Right cardiac atrium (tissue), 5 donors: Measurements from ENCODE around the gene TSPAN18. TPM values are rescaled to one million over a fixed set of nuclear protein-coding genes. Genes with fewer than 3 reads are reported as not detected.
A peak's percentile ranks its signal among the peaks of the same experiment; 100 is the strongest.

Source experiments
- ATAC-seq, 2 donors: fragments of 200-7000 bp; cut with Tn5 transposase; one replicate each; pipeline versions ENCODE4 v1.8.0 to v1.9.1; 2020; ENCODE audit warnings: moderate library complexity in 2 of 2, mild to moderate bottlenecking in 1 of 2
- DNase-seq, 3 donors: peaks; one replicate each; pipeline ENCODE4 v3.0.0-alpha.2; 2020
- H3K27ac ChIP-seq: one replicate; pipeline ENCODE4 v1.5.1; 2013; ENCODE audit warnings: mild to moderate bottlenecking, low read length, control low read depth, moderate library complexity
- H3K27me3 ChIP-seq: one replicate; pipeline ENCODE4 v1.6.1; 2013; ENCODE audit not compliant: control insufficient read depth, insufficient read depth
- H3K4me1 ChIP-seq: one replicate; pipeline ENCODE4 v1.6.1; 2013; ENCODE audit warnings: low read length; ENCODE audit not compliant: control insufficient read depth, insufficient read depth
- H3K4me3 ChIP-seq: one replicate; pipeline ENCODE4 v1.5.1; 2013; ENCODE audit warnings: low read length, control low read depth
- H3K9me3 ChIP-seq: one replicate; pipeline ENCODE4 v1.6.1; 2013; ENCODE audit warnings: low read length; ENCODE audit not compliant: control insufficient read depth
- WGBS: extraction: QIAGEN DNeasy Blood & Tissue Kit; methylation state at CpG from one replicate; pipeline ENCODE4 v1.1.7; 2013; 5-methylcytosine and 5-hydroxymethylcytosine counted together
- intact Hi-C, 4 donors: fragments of 100-400 bp; cut with DNase I; formaldehyde crosslinking; loops; one replicate each; pipeline versions ENCODE4 v1.11.0 to v1.14.0; 2022 to 2023
- polyA plus RNA-seq: library from polyadenylated mRNA; stranded (reverse); fragments of 200-250 nt; gene quantifications from one replicate; pipeline ENCODE4 v1.2.3, GENCODE V29; 2013
- total RNA-seq, 4 donors: library from RNA; stranded (reverse); fragmentation: NEBNext Ultra II Directional; extraction: Animal tissue kit (Norgen Biotek cat#: 25700); gene quantifications; one replicate each; pipeline ENCODE4 v1.2.1, GENCODE V29; 2021
- donor health status: healthy with polysubstance abuse.
- donor health status: DM: no; HTN: yes; CAD: no.
- donor health status: DM: no; HTN: no; CAD: no.
- donor health status: DM: no; HTN: yes; CAD: no; lungs with severe emphysema.
- donor health status: DM: yes; HTN: yes; CAD: no.

Gene TSPAN18
- total and polyA plus RNA-seq, 5 donors = 120 to 236 (median 192) TPM

DNA sequence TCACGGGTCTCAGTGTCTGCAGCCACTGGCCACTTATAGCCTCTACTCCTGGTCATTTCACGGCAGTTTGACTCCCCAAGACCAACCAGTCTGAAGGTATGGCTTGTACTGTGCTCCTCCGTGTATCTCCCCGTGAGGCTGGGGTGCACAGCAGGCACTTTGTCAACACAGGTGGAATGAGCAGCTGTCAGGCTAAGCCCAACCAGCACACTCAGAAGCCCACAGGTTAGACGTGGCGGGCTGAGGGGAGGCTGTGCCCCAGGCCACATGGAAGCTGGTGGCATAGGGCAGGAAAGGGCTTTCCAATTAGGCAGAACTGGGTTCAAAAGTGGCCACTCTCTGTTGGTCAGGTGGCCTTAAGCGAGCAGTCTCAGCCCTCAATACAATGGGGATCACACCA lies 216.9 kb downstream of the TSPAN18 start:
- WGBS = 80% methylated on average over 7 of the region's 7 CpGs
- intact Hi-C loops = no loop called here
- ATAC-seq = no peak
- Histone ChIP-seq H3K9me3 (no peaks in the 10 kb centered on the region), H3K4me1 (peaks cover 29% of the 10 kb centered on the region), H3K27ac (no peak overlapping the region), H3K4me3 (no peak overlapping the region), H3K27me3 (no peaks in the 10 kb centered on the region)
- DNase-seq = no peak

DNA sequence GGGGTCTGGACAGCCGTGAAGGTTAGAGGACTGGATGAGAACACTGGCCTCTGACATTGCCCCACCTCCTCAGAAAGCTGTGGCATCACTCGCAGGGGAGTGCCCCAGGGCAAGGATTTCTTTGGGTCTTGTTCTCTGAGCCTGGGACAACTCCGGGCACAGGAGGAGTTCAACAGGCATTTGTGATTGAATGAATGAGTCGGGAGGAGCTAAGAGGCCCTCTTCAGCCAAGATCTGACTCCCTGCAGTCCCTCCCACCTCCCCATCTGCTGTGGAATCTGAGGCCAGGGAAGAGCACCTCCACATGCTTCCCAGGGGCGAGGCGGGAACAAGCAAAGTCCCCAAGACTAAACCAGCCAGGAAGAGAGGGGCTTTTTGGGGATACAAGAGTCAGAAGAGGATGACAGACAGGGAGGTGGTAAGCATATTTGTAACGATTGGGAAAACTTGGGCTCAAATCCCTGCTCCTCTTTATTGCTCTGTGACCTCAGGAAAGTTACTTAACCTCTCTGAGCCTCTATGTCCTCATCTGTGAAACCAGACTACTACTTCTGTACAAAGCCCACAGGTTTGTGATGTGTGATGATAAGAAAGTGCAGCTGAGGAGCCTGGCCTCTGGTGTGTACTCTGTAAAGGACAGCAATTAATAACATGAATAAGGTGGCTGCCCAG lies 217.6 kb downstream of the TSPAN18 start:
- H3K27ac ChIP-seq = no peak overlapping the region
- WGBS = 70% methylated on average over 7 of the region's 7 CpGs
- peaks cover 29% of the 10 kb centered on the region for H3K4me1 ChIP-seq
- ATAC-seq = no peak
- H3K4me3 ChIP-seq = no peak overlapping the region
- intact Hi-C loops = no loop called here
- no peaks in the 10 kb centered on the region for H3K27me3 ChIP-seq
- peak in 1 of 3 donors; percentile 37 for DNase-seq
- no peaks in the 10 kb centered on the region for H3K9me3 ChIP-seq

DNA sequence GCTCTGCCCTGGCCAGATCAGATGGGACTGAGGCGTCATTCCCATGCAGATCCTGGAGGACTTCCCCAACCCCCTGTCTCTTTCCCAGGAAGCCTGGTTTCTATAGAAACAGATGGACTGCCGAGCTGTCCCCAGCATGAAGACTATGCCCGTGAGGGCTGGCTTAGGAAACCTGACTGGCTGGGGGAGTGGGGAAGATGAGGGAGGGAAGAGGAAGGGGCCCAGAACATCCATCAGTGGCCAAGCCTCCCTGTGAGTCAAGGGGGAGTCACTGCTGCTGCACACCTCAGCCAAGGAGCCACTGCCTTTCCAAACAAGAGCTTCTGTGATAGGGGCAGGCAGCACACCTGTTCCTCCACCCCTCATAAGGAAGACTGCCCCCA lies 218.1 kb downstream of the TSPAN18 start:
- intact Hi-C loops = no loop called here
- WGBS = 34% methylated on average over 3 of the region's 3 CpGs
- Histone ChIP-seq H3K4me1 (peaks cover 27% of the 10 kb centered on the region), H3K27me3 (no peaks in the 10 kb centered on the region), H3K9me3 (no peaks in the 10 kb centered on the region), H3K4me3 (no peak overlapping the region), H3K27ac (peak overlapping the region; percentile 25)
- no peak for ATAC-seq
- DNase-seq = peak in 1 of 3 donors; percentile 40

DNA sequence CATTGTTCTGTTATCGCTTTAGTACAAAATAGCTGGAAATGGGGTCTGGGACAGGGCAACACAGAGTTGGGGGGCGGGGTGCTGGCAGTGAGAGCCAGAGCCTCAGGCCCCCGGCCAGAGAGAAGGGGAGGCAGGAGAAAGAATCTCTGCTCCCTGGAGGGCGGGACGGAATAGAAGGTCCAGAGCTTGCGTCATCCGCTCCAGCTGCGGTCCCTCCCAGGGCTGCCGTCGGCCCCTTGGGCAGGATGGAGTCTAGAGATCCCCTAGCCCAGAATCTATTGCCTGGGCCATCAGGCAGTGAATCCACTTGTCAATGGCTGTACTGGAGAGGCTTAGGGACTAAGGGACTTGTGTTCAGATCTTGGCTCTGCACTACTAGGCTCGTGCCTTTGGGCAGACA lies 218.9 kb downstream of the TSPAN18 start:
- Histone ChIP-seq H3K9me3 (no peaks in the 10 kb centered on the region), H3K4me3 (no peak overlapping the region), H3K27ac (peak overlapping the region; percentile 69), H3K27me3 (no peaks in the 10 kb centered on the region), H3K4me1 (peaks cover 25% of the 10 kb centered on the region)
- peak; percentile 61 to 66 for ATAC-seq
- WGBS = 43% methylated on average over 11 of the region's 11 CpGs
- peak; percentile 85 to 89 (median 89) for DNase-seq
- intact Hi-C loops = no loop called here

DNA sequence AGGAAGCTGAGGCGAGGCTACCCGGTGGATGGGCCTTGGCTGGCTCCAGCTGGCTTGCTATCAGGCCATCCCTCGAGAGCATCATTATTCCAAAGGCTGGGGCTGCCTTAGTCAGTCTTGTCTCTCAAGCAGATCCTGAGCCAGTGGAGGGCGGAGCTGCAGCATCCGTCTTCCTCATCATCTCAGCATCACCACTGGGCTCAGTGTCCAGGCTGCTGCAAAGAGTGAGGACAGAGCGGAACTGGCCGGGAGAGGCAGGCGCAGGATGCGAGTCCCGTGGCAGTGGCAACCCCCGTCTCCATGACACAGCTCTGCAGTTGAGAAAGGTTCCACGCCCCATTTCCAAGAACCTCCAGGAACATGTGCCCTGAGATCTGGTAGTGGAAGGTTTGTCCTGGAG lies 219.5 kb downstream of the TSPAN18 start:
- Histone ChIP-seq H3K27me3 (no peaks in the 10 kb centered on the region), H3K27ac (peak overlapping the region; percentile 69), H3K4me3 (no peak overlapping the region), H3K4me1 (peaks cover 19% of the 10 kb centered on the region), H3K9me3 (no peaks in the 10 kb centered on the region)
- intact Hi-C loops = no loop called here
- ATAC-seq (peak; percentile 36 to 50), DNase-seq (peak; percentile 86 to 92 (median 89))
- 44% methylated on average over 12 of the region's 12 CpGs for WGBS

DNA sequence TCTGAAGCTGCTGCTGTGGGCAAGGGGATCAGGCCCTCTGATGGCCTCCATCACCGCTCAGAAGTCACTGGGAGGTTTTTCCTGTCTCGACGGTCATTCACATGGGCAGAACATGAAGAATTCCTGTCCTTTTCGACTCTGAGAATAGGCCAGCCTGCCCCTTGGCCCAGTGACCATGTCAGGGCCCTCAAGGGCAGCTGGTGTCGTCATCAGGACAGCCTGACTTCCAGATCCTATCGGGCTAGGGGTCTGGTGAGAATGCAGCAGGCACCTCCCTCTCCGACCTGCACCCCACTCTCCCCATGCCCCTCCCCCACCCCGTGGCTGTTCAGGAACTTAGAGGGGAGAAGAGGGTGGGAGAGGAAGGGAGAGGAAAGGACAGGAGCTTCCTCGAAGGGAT lies 220.4 kb downstream of the TSPAN18 start:
- H3K4me1 ChIP-seq = peaks cover 11% of the 10 kb centered on the region
- intact Hi-C loops = no loop called here

DNA sequence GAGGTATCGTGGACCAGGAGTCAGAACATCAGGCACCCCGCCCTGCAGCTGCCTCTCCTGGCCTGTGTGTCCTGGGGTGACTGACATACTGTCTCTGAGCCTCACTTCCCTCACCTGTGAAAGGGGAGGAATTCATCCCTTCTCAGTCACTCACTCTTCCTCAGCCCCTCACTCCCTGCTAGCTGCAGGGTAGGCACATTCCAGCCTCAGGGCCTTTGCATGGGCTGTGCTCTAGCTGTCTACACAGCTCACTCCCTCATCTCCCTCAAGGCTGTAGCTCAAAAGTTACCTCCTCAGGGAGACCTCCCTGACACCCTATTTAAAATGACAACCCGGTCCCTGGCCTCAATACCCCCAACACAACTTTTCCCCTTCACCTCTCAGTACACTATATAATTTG lies 221.4 kb downstream of the TSPAN18 start:
- peak overlapping the region; percentile 1 for H3K27ac ChIP-seq

More for the DNA sequence above, 220.4 kb downstream of the TSPAN18 start:
- ATAC-seq (no peak), DNase-seq (peak in 2 of 3 donors; percentile 41 to 47)
- no peak overlapping the region for H3K4me3 ChIP-seq
- H3K27ac ChIP-seq = peak overlapping the region; percentile 69
- WGBS = 47% methylated on average over 9 of the region's 9 CpGs
- no peaks in the 10 kb centered on the region for H3K9me3 ChIP-seq
- no peaks in the 10 kb centered on the region for H3K27me3 ChIP-seq

DNA sequence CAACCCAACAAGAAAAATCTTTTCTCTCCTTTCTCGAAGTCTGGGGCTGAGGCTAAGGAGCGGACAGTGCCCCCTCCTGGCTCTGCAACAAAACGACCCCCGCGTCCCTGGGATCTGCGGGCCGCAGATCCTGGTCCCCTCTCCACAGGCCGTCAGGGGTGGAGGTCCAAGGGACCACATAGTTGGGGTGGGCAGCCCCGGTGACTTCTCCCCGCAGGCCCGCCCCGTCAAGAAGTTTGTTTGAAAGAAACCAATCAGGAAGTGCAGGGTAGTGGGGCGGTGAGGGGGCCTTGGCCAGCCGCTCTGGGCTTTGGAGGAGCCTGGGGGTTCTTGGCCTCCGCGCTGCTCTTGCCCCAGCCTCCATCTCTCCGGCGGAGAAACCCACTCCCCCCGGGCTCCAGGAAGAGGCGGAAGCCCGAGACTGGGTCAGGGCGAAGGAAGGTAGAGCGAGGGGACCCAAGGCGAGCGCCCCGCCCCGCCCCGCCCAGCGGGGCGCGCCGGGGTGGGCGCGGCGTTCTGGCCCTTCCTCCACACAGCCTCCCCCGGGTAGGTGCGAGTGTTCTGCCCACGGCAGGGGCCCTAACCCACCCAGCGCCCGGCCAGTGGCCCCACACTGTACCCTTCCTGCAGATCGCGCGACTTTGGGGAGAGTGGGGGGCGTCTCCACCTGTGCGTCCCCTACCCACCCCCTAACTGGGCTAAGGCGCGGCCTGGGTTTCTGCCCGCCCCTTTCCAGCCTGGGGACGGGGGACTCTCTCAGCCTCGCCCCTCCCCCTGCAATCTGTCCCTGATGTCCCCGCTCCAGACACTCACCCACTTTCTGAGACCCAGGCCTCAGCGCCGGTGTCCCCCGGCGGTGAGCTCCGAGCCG lies 222.6 kb downstream of the TSPAN18 start:
- intact Hi-C loops = no loop called here
- ATAC-seq = peak; percentile 27 to 28
- WGBS = 4% methylated on average over 57 of the region's 57 CpGs
- Histone ChIP-seq H3K9me3 (no peaks in the 10 kb centered on the region), H3K27ac (peak overlapping the region; percentile 44), H3K4me1 (peaks cover 11% of the 10 kb centered on the region), H3K4me3 (peak overlapping the region; percentile 74), H3K27me3 (no peaks in the 10 kb centered on the region)
- DNase-seq = peak in 2 of 3 donors; percentile 74 to 78

More for the DNA sequence above, 221.4 kb downstream of the TSPAN18 start:
- Histone ChIP-seq H3K27me3 (no peaks in the 10 kb centered on the region), H3K4me1 (peaks cover 11% of the 10 kb centered on the region), H3K4me3 (no peak overlapping the region), H3K9me3 (no peaks in the 10 kb centered on the region)
- DNase-seq (no peak), ATAC-seq (no peak)
- intact Hi-C loops = no loop called here
- 92% methylated on average over 3 of the region's 3 CpGs for WGBS

DNA sequence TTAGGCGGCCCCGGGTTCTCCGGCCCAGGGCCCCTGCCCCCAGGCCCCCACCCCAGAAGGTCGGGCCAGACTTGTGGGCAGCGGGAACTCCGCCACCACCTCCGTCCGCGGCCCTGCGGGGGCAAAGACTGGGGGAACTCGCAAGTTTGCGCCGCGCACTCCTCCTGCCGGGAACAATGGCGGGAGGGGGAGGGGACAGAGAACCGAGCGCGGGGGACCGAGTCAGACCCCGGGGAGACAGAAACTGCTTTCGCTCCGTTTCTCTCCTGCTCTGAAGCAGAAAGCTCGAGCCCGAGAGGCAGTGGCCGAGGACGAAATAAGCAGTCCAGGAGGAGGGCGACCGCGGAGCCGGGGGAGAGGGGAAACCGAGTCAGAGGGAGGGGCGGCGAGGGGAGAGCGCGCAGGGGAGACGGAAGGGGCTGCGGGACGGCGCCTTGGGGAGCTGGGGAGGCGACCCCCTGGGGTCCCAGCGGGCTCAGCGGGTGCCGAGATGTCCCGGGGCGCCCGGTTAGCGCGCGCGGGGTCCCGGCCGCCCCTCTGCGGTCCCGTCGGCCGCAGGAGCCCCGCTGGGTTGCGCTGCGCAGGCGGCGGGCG lies 223.4 kb downstream of the TSPAN18 start:
- peak overlapping the region; percentile 44 for H3K27ac ChIP-seq
- peaks cover 12% of the 10 kb centered on the region for H3K4me1 ChIP-seq
- H3K9me3 ChIP-seq = no peaks in the 10 kb centered on the region
- intact Hi-C loops = no loop called here
- under 1% methylated on average over 63 of the region's 63 CpGs for WGBS
- H3K4me3 ChIP-seq = peak overlapping the region; percentile 74
- ATAC-seq = peak; percentile 0 to 2
- peak; percentile 54 to 79 (median 75) for DNase-seq
- no peaks in the 10 kb centered on the region for H3K27me3 ChIP-seq

DNA sequence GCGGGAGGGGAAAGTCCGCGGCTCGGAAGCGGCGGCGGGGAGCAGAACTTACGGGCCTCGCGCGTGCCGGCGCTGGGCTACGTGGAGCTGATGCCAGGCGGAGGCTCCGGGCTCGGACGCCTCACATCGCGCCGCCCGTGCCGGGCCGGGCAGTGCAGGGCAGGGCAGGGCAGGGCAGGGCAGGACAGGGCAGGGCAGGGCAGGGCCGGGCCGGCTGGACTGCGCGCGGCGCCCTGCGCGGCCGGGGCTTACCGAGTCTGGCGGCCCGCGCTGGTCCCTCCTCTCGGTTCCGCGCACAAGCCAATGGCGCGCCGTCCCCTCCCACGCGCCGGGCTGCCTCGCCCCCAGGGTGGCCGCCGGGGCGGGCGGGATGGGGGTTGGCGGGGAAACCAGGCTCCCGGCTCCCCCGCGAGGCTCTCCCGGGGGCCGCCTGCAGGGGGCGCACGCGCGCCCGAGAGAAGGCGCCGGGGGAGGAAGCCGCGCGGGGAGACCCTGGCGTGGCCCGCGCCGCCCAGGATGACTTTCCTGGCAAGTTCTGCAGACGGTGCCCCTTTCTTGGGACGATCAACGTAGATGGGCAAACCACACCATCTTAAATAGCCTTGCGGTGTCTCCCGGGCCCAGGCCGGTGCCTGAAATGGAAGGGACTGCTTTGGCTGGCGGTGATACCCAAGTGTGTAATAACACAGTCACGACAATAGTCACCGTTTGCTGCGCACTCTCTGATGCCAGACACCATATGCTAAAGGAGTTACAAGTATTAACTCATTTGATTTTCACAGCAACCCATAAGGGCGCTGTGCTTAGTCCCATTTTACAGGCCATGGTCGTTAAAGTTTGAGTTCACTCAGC lies 224.1 kb downstream of the TSPAN18 start, which contains the start of gene TP53I11:
TP53I11 (minus strand) TSS at position 259 of the 852 bp plus-strand sequence. CDS start 12,548 bp downstream, outside the sequence.
- Histone ChIP-seq H3K4me1 (peaks cover 17% of the 10 kb centered on the region), H3K27me3 (no peaks in the 10 kb centered on the region), H3K4me3 (peak within 1 kb of the TSS; percentile 74), H3K9me3 (no peaks in the 10 kb centered on the region), H3K27ac (peak within 1 kb of the TSS; percentile 44)
- WGBS = 7% methylated on average over 83 of the region's 83 CpGs
- ATAC-seq (peak; percentile 82 to 88), DNase-seq (peak; percentile 88 to 95 (median 95))
- intact Hi-C loops = no loop called here
